ENCODE measurements around the gene ECEL1. TPM values are rescaled to one million over a fixed set of nuclear protein-coding genes. Genes with fewer than 3 reads are reported as not detected.

ECEL1 gene
- total and polyA plus RNA-seq, 2 of the 4 experiments (the other 2 are of a cell fraction), result not detected

DNA sequence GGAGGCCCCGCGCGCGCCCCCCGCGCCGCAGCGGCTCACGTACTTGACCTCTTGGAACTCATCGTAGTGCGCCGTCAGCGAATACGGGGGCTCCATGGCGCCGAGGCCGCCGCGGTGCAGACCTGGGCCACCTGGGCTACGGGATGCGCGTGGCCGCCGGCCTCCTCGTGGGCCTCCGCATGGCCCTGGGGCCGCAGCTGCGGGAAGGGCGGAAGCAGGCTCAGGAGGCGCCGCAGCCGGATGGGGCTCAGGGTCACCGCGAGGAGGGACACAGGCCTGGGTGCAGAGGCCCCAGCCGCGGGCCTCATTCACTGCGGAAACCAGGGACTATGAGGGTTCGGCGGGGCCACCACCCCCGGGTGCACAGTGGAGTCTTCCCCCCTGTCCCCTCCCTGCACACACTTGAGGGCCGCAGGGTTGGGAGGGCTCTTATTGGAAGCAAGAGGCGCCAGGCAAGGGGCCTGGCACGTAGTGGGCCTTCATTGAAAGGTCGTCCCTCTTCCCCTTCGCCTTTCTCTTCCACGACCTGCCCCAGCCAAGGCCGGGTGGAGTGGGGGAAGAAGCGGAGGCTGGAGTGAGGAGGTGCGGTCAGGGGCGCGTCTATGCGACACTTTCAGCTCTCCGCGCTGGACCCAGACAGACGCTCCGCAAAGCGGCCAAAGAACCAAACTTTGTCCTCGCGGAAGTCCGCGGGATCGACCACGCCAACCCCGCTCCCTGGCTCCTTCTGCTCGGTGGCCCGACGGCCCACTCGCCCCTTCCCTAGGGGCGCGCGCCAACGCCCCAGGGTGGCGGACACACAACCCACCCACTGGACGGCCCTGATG is 863 bp downstream of the ECEL1 start:
- 2% methylated on average over 31 of the region's 74 CpGs; no CpG with 5 or more reads in 1 of the 2 experiments for WGBS, 2 experiments (ENCODE audit: extremely low coverage in 2 of 2, insufficient read length in 1 of 2)
- Histone ChIP-seq H3K9ac (ENCODE audit: low read depth, low read length) (no peak overlapping the region), H3K27me3 (ENCODE audit: control insufficient read depth, insufficient read depth, low read length) (peaks cover 66% of the 10 kb centered on the region), H2AK5ac (ENCODE audit: low read depth, low read length) (no peak overlapping the region), H3K4me2 (ENCODE audit: low read depth, low read length) (no peak overlapping the region), H4K20me1 (ENCODE audit: insufficient read depth, low read length) (no peaks in the 10 kb centered on the region; the same call in 1 of the 2 replicates), H2AK9ac (replicated peaks; ENCODE audit: low read depth, low read length, poor library complexity) (no peak overlapping the region), H3K23ac (ENCODE audit: low read depth, low read length) (no peak overlapping the region), H3K14ac (replicated peaks; ENCODE audit: low read depth, low read length) (no peak overlapping the region), H3K18ac (ENCODE audit: low read depth, low read length) (no peak overlapping the region), H3K9me1 (ENCODE audit: insufficient read depth, low read length) (no peaks in the 10 kb centered on the region), H3K56ac (ENCODE audit: extremely low read depth, insufficient read depth, low read length) (no peak overlapping the region), H2BK20ac (ENCODE audit: low read depth, low read length) (no peak overlapping the region), H4K8ac (ENCODE audit: low read depth in 2 of 2, low read length in 2 of 2) (no peak overlapping the region), H2BK5ac (ENCODE audit: low read depth, low read length, poor library complexity, severe bottlenecking) (no peak overlapping the region), H4K5ac (ENCODE audit: low read depth, low read length) (no peak overlapping the region), H3K4me3 (ENCODE audit: insufficient read depth, low read depth, low read length) (no peak overlapping the region), H2BK120ac (ENCODE audit: low read depth, low read length) (no peak overlapping the region), H3K4me1 (ENCODE audit: control insufficient read depth, insufficient read depth, low read length) (no peaks in the 10 kb centered on the region; the same call in 1 of the 2 replicates), H3K27ac (ENCODE audit: insufficient read depth, low read length) (no peak overlapping the region), H3K79me1 (ENCODE audit: low read depth in 1 of 2, low read length in 2 of 2) (no peaks in the 10 kb centered on the region), H2BK15ac (ENCODE audit: low read depth, low read length) (no peak overlapping the region), H2AFZ (replicated peaks; ENCODE audit: low read length, poor library complexity) (no peak overlapping the region), H3K36me3 (ENCODE audit: control insufficient read depth, insufficient read depth, low read length) (no peaks in the 10 kb centered on the region), H3K4ac (ENCODE audit: low read depth, low read length) (no peak overlapping the region), H4K91ac (ENCODE audit: insufficient read depth, low read depth, low read length) (no peak overlapping the region), H3K9me3 (ENCODE audit: control insufficient read depth, insufficient read depth, low read length) (no peaks in the 10 kb centered on the region)
- BruUV-seq (replicated peaks), result no TSS peak
- intact Hi-C loops (cut with micrococcal nuclease), result no loop called here
- DNase-seq (no peak), ATAC-seq (ENCODE audit: low read depth) (no peak)
- dilution Hi-C loops (cut with HindIII; ENCODE audit: low sequenced_read_pairs, unreplicated experiment), result no loop called here
- ChIA-PET CTCF (no interaction called here), POLR2A (ENCODE audit: unreplicated experiment) (no interaction called here)
- TF ChIP-seq, protein P1, sequence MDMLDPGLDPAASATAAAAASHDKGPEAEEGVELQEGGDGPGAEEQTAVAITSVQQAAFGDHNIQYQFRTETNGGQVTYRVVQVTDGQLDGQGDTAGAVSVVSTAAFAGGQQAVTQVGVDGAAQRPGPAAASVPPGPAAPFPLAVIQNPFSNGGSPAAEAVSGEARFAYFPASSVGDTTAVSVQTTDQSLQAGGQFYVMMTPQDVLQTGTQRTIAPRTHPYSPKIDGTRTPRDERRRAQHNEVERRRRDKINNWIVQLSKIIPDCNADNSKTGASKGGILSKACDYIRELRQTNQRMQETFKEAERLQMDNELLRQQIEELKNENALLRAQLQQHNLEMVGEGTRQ (IDR thresholded peaks at IDR 0.05; ENCODE audit: low read depth, low read length), result no peak
- TF ChIP-seq RAD21 (IDR thresholded peaks at IDR 0.05; ENCODE audit: low read length) (no peak), FOS (IDR thresholded peaks at IDR 0.05; ENCODE audit: low read depth, low read length) (no peak), RCOR1 (IDR thresholded peaks at IDR 0.05; ENCODE audit: insufficient replicate concordance, low read length) (no peak), POLR2A (IDR thresholded peaks at IDR 0.05; ENCODE audit: low read depth, low read length) (no peak), CHD1 (IDR thresholded peaks at IDR 0.05; ENCODE audit: low read depth, low read length) (no peak), MXI1 (IDR thresholded peaks at IDR 0.05; ENCODE audit: borderline replicate concordance, low read depth, low read length) (no peak)
- TF ChIP-seq, protein P2, sequence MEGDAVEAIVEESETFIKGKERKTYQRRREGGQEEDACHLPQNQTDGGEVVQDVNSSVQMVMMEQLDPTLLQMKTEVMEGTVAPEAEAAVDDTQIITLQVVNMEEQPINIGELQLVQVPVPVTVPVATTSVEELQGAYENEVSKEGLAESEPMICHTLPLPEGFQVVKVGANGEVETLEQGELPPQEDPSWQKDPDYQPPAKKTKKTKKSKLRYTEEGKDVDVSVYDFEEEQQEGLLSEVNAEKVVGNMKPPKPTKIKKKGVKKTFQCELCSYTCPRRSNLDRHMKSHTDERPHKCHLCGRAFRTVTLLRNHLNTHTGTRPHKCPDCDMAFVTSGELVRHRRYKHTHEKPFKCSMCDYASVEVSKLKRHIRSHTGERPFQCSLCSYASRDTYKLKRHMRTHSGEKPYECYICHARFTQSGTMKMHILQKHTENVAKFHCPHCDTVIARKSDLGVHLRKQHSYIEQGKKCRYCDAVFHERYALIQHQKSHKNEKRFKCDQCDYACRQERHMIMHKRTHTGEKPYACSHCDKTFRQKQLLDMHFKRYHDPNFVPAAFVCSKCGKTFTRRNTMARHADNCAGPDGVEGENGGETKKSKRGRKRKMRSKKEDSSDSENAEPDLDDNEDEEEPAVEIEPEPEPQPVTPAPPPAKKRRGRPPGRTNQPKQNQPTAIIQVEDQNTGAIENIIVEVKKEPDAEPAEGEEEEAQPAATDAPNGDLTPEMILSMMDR (conservative IDR thresholded peaks at IDR 0.05; ENCODE audit: low read depth, low read length), result no peak
- TF ChIP-seq, protein P3, sequence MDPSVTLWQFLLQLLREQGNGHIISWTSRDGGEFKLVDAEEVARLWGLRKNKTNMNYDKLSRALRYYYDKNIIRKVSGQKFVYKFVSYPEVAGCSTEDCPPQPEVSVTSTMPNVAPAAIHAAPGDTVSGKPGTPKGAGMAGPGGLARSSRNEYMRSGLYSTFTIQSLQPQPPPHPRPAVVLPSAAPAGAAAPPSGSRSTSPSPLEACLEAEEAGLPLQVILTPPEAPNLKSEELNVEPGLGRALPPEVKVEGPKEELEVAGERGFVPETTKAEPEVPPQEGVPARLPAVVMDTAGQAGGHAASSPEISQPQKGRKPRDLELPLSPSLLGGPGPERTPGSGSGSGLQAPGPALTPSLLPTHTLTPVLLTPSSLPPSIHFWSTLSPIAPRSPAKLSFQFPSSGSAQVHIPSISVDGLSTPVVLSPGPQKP (IDR thresholded peaks at IDR 0.05; ENCODE audit: borderline replicate concordance, low read depth, low read length), result no peak
- in situ Hi-C loops (cut with MboI; ENCODE audit: low sequenced_read_pairs), result no loop called here
